Upper lobe of right lung (tissue), 1 donor: ENCODE results near the gene DMBX1. TPM values are rescaled to one million over a fixed set of nuclear protein-coding genes. Genes with fewer than 3 reads are reported as not detected.

ENCODE experiments used
- ATAC-seq: fragments of 200-7000 bp; cut with Tn5 transposase; one replicate; pipeline ENCODE4 v1.9.1; 2020; ENCODE audit warnings: mild to moderate bottlenecking, moderate library complexity
- DNase-seq: peaks from one replicate; pipeline ENCODE4 v3.0.0-alpha.2; 2020
- H3K27ac ChIP-seq: fragments of 200-600 bp; one replicate; pipeline ENCODE4 v1.8.0; 2022
- H3K27me3 ChIP-seq: fragments of 200-600 bp; one replicate; pipeline ENCODE4 v1.8.0; 2022; ENCODE audit warnings: mild to moderate bottlenecking
- H3K36me3 ChIP-seq: fragments of 200-600 bp; one replicate; pipeline ENCODE4 v1.8.0; 2022
- H3K4me1 ChIP-seq: fragments of 200-600 bp; one replicate; pipeline ENCODE4 v1.8.0; 2022
- H3K4me3 ChIP-seq: fragments of 200-600 bp; one replicate; pipeline ENCODE4 v1.8.0; 2022; ENCODE audit warnings: mild to moderate bottlenecking
- H3K9me3 ChIP-seq: fragments of 200-600 bp; one replicate; pipeline ENCODE4 v1.8.0; 2022
- intact Hi-C: fragments of 100-400 bp; cut with DNase I; formaldehyde crosslinking; loops from one replicate; pipeline ENCODE4 v1.11.0; 2022
- total RNA-seq: library from RNA; stranded (reverse); fragmentation: NEBNext Ultra II Directional; extraction: Animal tissue kit (Norgen Biotek cat#: 25700); gene quantifications from one replicate; pipeline ENCODE4 v1.2.1, GENCODE V29; 2021
- TF ChIP-seq, protein P1 (sequence below): fragments of 200-600 bp; IDR thresholded peaks from one replicate; pipeline ENCODE4 v1.8.0; 2022; ENCODE audit warnings: antibody characterized with exemption
- donor health status: DM: no; HTN: yes; CAD: no; lungs with severe emphysema.

DMBX1 gene
- total RNA-seq, 1 donor from 2014 or later, result not detected

DNA sequence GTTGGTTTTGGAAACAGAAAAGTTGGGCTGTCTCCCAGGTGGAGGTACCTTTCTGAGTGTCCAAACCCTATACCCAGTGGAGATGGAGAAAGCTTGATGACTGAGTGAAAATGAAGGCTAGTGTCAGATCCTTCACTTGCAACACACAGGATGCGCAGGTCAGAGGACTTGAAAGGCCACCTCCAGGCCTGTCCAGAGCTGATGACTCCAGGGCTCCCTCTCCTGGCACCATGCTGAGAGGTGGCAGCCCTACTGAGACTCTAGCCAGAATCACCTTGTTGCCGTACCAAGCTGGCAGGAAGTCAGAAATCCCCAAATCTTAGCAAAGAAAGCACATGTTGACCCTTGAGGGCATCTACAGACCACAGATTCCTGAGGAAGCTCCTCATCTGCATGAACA, 45.4 kb downstream of the DMBX1 start:
- ATAC-seq, result peak; percentile 50
- TF ChIP-seq, protein P1, sequence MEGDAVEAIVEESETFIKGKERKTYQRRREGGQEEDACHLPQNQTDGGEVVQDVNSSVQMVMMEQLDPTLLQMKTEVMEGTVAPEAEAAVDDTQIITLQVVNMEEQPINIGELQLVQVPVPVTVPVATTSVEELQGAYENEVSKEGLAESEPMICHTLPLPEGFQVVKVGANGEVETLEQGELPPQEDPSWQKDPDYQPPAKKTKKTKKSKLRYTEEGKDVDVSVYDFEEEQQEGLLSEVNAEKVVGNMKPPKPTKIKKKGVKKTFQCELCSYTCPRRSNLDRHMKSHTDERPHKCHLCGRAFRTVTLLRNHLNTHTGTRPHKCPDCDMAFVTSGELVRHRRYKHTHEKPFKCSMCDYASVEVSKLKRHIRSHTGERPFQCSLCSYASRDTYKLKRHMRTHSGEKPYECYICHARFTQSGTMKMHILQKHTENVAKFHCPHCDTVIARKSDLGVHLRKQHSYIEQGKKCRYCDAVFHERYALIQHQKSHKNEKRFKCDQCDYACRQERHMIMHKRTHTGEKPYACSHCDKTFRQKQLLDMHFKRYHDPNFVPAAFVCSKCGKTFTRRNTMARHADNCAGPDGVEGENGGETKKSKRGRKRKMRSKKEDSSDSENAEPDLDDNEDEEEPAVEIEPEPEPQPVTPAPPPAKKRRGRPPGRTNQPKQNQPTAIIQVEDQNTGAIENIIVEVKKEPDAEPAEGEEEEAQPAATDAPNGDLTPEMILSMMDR, result peak; percentile 31

GRCh38 chr1:46536527-46536926, 46.9 kb downstream of the DMBX1 start:
- DNase-seq (no peak), ATAC-seq (no peak)
- peaks cover 23% of the 10 kb centered on the region for H3K27me3 ChIP-seq
- TF ChIP-seq, protein P1, result no peak
- no peaks in the 10 kb centered on the region for H3K4me1 ChIP-seq
- no peaks in the 10 kb centered on the region for H3K9me3 ChIP-seq
- intact Hi-C loops, result no loop called here
- H3K27ac ChIP-seq, result no peak overlapping the region
- H3K4me3 ChIP-seq, result no peak overlapping the region
- H3K36me3 ChIP-seq, result no peaks in the 10 kb centered on the region

More for the DNA sequence above, 45.4 kb downstream of the DMBX1 start:
- no peak for DNase-seq
- H3K4me3 ChIP-seq, result no peak overlapping the region
- no peaks in the 10 kb centered on the region for H3K4me1 ChIP-seq
- intact Hi-C loops, result no loop called here
- no peaks in the 10 kb centered on the region for H3K9me3 ChIP-seq
- no peak overlapping the region for H3K27ac ChIP-seq
- no peaks in the 10 kb centered on the region for H3K36me3 ChIP-seq
- H3K27me3 ChIP-seq, result peaks cover 27% of the 10 kb centered on the region

GRCh38 chr1:46537651-46538050, 48.0 kb downstream of the DMBX1 start:
- ATAC-seq (no peak), DNase-seq (no peak)
- intact Hi-C loops, result no loop called here
- H3K4me3 ChIP-seq, result no peak overlapping the region
- H3K36me3 ChIP-seq, result no peaks in the 10 kb centered on the region
- no peaks in the 10 kb centered on the region for H3K4me1 ChIP-seq
- no peak overlapping the region for H3K27ac ChIP-seq
- H3K9me3 ChIP-seq, result no peaks in the 10 kb centered on the region
- H3K27me3 ChIP-seq, result peaks cover 22% of the 10 kb centered on the region
- TF ChIP-seq, protein P1, result no peak

DNA sequence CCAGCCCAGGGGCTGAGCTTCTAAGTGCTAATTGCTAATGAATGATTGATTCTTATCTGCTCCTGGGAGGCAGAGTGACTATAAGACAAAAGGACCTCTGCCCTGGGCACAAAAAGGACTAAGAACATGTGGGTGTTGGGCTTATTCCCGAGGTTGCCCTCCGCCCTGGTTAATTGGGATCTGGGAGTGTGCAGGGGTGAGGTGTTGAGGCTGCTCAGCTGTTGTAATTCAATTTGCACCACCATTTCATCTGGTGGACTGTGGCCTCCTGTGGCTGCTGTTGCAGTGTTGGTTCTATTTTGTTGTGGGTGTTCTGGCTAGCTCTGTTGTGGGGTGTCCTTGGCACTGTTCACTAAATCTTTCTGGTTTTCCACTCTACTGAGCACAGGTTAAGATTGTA, 48.5 kb downstream of the DMBX1 start:
- H3K27me3 ChIP-seq, result peaks cover 27% of the 10 kb centered on the region
- no peak overlapping the region for H3K27ac ChIP-seq
- DNase-seq (no peak), ATAC-seq (no peak)
- H3K36me3 ChIP-seq, result no peaks in the 10 kb centered on the region
- TF ChIP-seq, protein P1, result no peak
- no peaks in the 10 kb centered on the region for H3K4me1 ChIP-seq
- H3K9me3 ChIP-seq, result no peaks in the 10 kb centered on the region
- intact Hi-C loops, result no loop called here
- no peak overlapping the region for H3K4me3 ChIP-seq

Other genes with a start within 250 kb of the DMBX1 start
- 1.0 TPM for gene RAD54L, start 242.1 kb upstream of the DMBX1 start, total RNA-seq
- gene LRRC41, start 186.2 kb upstream of the DMBX1 start, total RNA-seq, result 53.6 TPM
- gene UQCRH, start 186.1 kb upstream of the DMBX1 start, total RNA-seq, result 145 TPM
- gene NSUN4, start 149.0 kb upstream of the DMBX1 start, total RNA-seq, result 27.7 TPM
- 30.9 TPM for gene FAAH, start 95.5 kb upstream of the DMBX1 start, total RNA-seq
- gene KNCN, start 61.8 kb downstream of the DMBX1 start, total RNA-seq, result not detected
- gene MKNK1, start 114.4 kb downstream of the DMBX1 start, total RNA-seq, result 61.1 TPM
- gene MOB3C, start 127.0 kb downstream of the DMBX1 start, total RNA-seq, result 24.6 TPM
- gene ATPAF1, start 178.5 kb downstream of the DMBX1 start, total RNA-seq, result 32.2 TPM
- gene TEX38, start 182.0 kb downstream of the DMBX1 start, total RNA-seq, result not detected
- gene EFCAB14, start 229.3 kb downstream of the DMBX1 start, total RNA-seq, result 118 TPM